Gastroesophageal sphincter (tissue), 4 donors: ENCODE data around the gene C17orf100. TPM values are rescaled to one million over a fixed set of nuclear protein-coding genes. Genes with fewer than 3 reads are reported as not detected.

Experiments used
- ATAC-seq: fragments of 150-250 bp; one replicate; pipeline ENCODE4 v1.9.1; 2016; ENCODE audit warnings: mild to moderate bottlenecking, moderate library complexity
- H3K27ac ChIP-seq, 4 donors: fragments of 200-600 bp; sonication (generic) in 3 of 4; 1 replicate in 3 of 4; 2 replicates in 1 of 4; pipeline ENCODE4 v1.5.1; 2016 to 2019
- H3K27me3 ChIP-seq: fragments of 200-600 bp; sonication (generic); one replicate; pipeline ENCODE4 v1.5.1; 2019
- H3K36me3 ChIP-seq, 2 donors: fragments of 200-600 bp; sonication (generic); one replicate each; pipeline ENCODE4 v1.5.1; 2019; ENCODE audit warnings: control low read depth in 1 of 2
- H3K4me1 ChIP-seq, 3 donors: fragments of 200-600 bp; sonication (generic); 1 replicate in 2 of 3; 2 replicates in 1 of 3; pipeline ENCODE4 v1.5.1; 2016 to 2019; ENCODE audit warnings: control low read depth in 2 of 3
- H3K4me3 ChIP-seq, 2 donors: fragments of 200-600 bp; sonication (generic); one replicate each; pipeline ENCODE4 v1.5.1; 2019; ENCODE audit warnings: mild to moderate bottlenecking in 1 of 2, moderate library complexity in 1 of 2
- H3K9me3 ChIP-seq, 3 donors: fragments of 200-600 bp; sonication (generic); one replicate each; pipeline ENCODE4 v1.5.1; 2017 to 2019; ENCODE audit warnings: control low read depth in 2 of 3
- CTCF ChIP-seq, 4 experiments: fragments of 200-600 bp in 2 of 4; fragments of 450-650 bp in 2 of 4; sonication (generic) in 1 of 4; IDR thresholded peaks; one replicate each; pipeline ENCODE4 v1.5.1; 2017 to 2019; ENCODE audit warnings: antibody characterized with exemption in 4 of 4, mild to moderate bottlenecking in 2 of 4, moderate library complexity in 2 of 4
- EP300 ChIP-seq: sonication (generic); formaldehyde crosslinking; IDR thresholded peaks from one replicate; pipeline ENCODE4 v1.6.1; 2017; ENCODE audit warnings: antibody characterized with exemption, mild to moderate bottlenecking
- POLR2A ChIP-seq, 2 donors: fragments of 450-650 bp; IDR thresholded peaks; one replicate each; pipeline ENCODE4 v1.6.1; 2017; ENCODE audit warnings: antibody characterized with exemption in 2 of 2, mild to moderate bottlenecking in 2 of 2, moderate library complexity in 1 of 2
- POLR2AphosphoS5 ChIP-seq: sonication (generic); formaldehyde crosslinking; IDR thresholded peaks from one replicate; pipeline ENCODE4 v1.6.1; 2017; ENCODE audit warnings: antibody characterized with exemption
- WGBS, 2 donors: methylation state at CpG; one replicate each; pipeline ENCODE4 v1.1.5; 2018; ENCODE audit warnings: low coverage in 1 of 2; 5-methylcytosine and 5-hydroxymethylcytosine counted together
- total RNA-seq, 4 donors: library from RNA; depleted of rRNA; stranded (reverse); fragments of >200 nt; gene quantifications; one replicate each; pipeline ENCODE4 v1.1.0, GENCODE V29; 2016

The C17orf100 gene
- total RNA-seq, 4 donors from 2014 or later, result 1.4 to 2.1 TPM; not detected in 2

GRCh38 chr17:6627019-6627418 lies 24.5 kb upstream of the C17orf100 start:
- H3K4me3 ChIP-seq, result no peak overlapping the region
- peaks cover 0 to 93% of the 10 kb centered on the region in 2 donors for H3K36me3 ChIP-seq
- H3K27ac ChIP-seq, result no peak overlapping the region
- no peaks in the 10 kb centered on the region for H3K9me3 ChIP-seq
- 18 to 57% methylated on average over 1 of the region's 1 CpG for WGBS, 2 donors
- H3K4me1 ChIP-seq, result peaks cover 0 to under 1% (median 0%) of the 10 kb centered on the region in 3 donors
- TF ChIP-seq EP300, result no peak
- TF ChIP-seq CTCF (IDR thresholded peaks at IDR 0.05), result no peak
- no peak for TF ChIP-seq POLR2A (IDR thresholded peaks at IDR 0.05)
- TF ChIP-seq POLR2AphosphoS5, result no peak
- no peak for ATAC-seq
- no peaks in the 10 kb centered on the region for H3K27me3 ChIP-seq

DNA sequence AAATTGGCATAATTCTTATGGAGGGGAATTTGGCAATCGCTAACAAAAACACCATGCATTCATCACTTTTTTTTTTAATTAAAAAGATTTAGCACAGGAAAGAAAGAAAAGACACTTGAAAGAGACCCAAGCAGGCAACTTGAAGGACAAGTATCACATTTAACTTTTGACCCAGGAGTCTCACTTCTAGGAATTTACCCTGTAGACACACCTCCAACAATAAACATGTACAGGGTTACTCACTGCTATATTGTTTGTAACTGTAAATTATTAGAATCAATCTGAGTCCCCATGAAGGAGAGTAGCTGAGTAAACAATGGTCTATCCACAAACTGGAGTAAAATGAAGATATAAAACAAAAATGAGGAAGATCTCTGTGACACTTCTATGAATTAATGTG lies 21.2 kb upstream of the C17orf100 start:
- H3K4me1 ChIP-seq, result no peaks in the 10 kb centered on the region
- 85 to 100% methylated on average over 1 of the region's 1 CpG for WGBS, 2 donors

GRCh38 chr17:6632530-6632929 lies 19.0 kb upstream of the C17orf100 start:
- H3K4me3 ChIP-seq, result no peak overlapping the region
- peaks cover 0 to under 1% (median 0%) of the 10 kb centered on the region in 3 donors for H3K4me1 ChIP-seq
- peaks cover 0 to 71% of the 10 kb centered on the region in 2 donors for H3K36me3 ChIP-seq
- TF ChIP-seq CTCF (IDR thresholded peaks at IDR 0.05), result no peak
- TF ChIP-seq POLR2A (IDR thresholded peaks at IDR 0.05), result no peak
- TF ChIP-seq EP300, result no peak
- TF ChIP-seq POLR2AphosphoS5, result no peak
- ATAC-seq, result no peak
- no peaks in the 10 kb centered on the region for H3K27me3 ChIP-seq
- no peak overlapping the region for H3K27ac ChIP-seq
- no peaks in the 10 kb centered on the region for H3K9me3 ChIP-seq

More for the DNA sequence above, 21.2 kb upstream of the C17orf100 start:
- no peaks in the 10 kb centered on the region for H3K9me3 ChIP-seq
- H3K36me3 ChIP-seq, result peaks cover 0 to 92% of the 10 kb centered on the region in 2 donors
- H3K27ac ChIP-seq, result no peak overlapping the region
- H3K27me3 ChIP-seq, result no peaks in the 10 kb centered on the region
- no peak overlapping the region for H3K4me3 ChIP-seq
- TF ChIP-seq POLR2AphosphoS5 (no peak), POLR2A (IDR thresholded peaks at IDR 0.05) (no peak), EP300 (no peak), CTCF (IDR thresholded peaks at IDR 0.05) (no peak)
- no peak for ATAC-seq

DNA sequence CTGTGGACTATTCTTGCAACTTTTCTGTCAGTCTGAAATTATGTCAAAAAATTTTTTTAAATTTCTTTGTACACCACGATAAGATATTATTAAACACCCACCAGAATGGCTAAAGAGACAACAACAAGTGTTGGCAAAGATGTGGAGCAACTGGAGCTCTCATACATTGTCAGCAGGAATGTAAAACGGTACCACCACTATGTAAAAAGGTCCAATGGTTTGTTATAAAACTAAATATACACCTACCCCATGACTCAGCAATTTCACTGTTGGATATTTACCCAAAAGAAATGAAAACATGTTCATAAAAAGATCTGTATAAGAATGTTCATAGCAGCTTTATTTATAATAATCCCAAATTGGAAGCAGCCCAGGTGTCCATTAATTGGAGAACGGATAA lies 18.3 kb upstream of the C17orf100 start:
- Histone ChIP-seq H3K36me3 (peaks cover 0 to 64% of the 10 kb centered on the region in 2 donors), H3K27ac (no peak overlapping the region), H3K4me1 (peaks cover 0 to 8% (median 2%) of the 10 kb centered on the region in 3 donors), H3K4me3 (no peak overlapping the region), H3K27me3 (no peaks in the 10 kb centered on the region), H3K9me3 (no peaks in the 10 kb centered on the region)
- no peak for ATAC-seq
- TF ChIP-seq CTCF (IDR thresholded peaks at IDR 0.05), result no peak
- no peak for TF ChIP-seq POLR2A (IDR thresholded peaks at IDR 0.05)
- no peak for TF ChIP-seq POLR2AphosphoS5
- no peak for TF ChIP-seq EP300
- 95 to 96% methylated on average over 3 of the region's 3 CpGs for WGBS, 2 donors

DNA sequence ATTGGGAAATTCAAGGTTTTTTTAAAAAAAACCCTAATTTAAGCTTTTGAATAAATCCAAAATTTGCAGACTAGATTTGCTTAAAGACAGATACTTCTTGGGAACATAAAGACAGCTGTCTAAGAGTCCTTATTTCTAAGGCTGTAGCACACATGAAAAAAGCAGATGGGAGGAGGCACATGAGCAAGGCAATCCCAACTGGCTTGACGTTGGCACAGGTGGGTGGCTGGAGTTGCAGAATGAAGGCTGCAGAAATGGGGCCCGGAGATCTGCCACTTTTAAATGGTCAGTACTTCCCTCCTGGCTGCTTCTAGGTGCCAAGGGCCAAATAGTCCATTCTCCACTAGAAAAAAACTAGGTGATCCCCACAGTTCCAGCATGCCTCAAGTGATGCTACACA lies 15.5 kb upstream of the C17orf100 start:
- H3K27me3 ChIP-seq, result no peaks in the 10 kb centered on the region
- H3K27ac ChIP-seq, result no peak overlapping the region
- peaks cover 0 to 41% of the 10 kb centered on the region in 2 donors for H3K36me3 ChIP-seq
- H3K9me3 ChIP-seq, result no peaks in the 10 kb centered on the region
- ATAC-seq, result no peak
- no peak overlapping the region for H3K4me3 ChIP-seq
- H3K4me1 ChIP-seq, result peaks cover 0 to 25% (median 15%) of the 10 kb centered on the region in 3 donors
- TF ChIP-seq POLR2A (IDR thresholded peaks at IDR 0.05) (no peak), POLR2AphosphoS5 (no peak), CTCF (IDR thresholded peaks at IDR 0.05) (no peak), EP300 (no peak)
- 33 to 63% methylated on average over 1 to 2 of the region's 2 CpGs for WGBS, 2 donors
